AML-193 (cell line): ENCODE results near the gene NOP9.

ENCODE experiments used
- DNase-seq, 2 experiments: peaks; one replicate each; lab custom pipeline; 2025; lab: John Stamatoyannopoulos, UW

NOP9 gene

GRCh38 chr14:24280797-24281460, 18.7 kb upstream of the NOP9 start:
- no peak for DNase-seq

- peak in 1 of 2 experiments; percentile 2 for DNase-seq
These were observed 18.0 kb upstream of the NOP9 start for GRCh38 chr14:24281636-24282035.

GRCh38 chr14:24282736-24283135, 16.9 kb upstream of the NOP9 start:
- DNase-seq: no peak

GRCh38 chr14:24283796-24284460, 15.7 kb upstream of the NOP9 start:
- no peak for DNase-seq

GRCh38 chr14:24284501-24285035, 15.1 kb upstream of the NOP9 start:
- no peak for DNase-seq

- DNase-seq: no peak
These were observed 14.3 kb upstream of the NOP9 start for GRCh38 chr14:24285351-24285750.

GRCh38 chr14:24286996-24287395, 12.7 kb upstream of the NOP9 start:
- DNase-seq: no peak

GRCh38 chr14:24289649-24290280, 9.9 kb upstream of the NOP9 start:
- DNase-seq: no peak

- no peak for DNase-seq
These were observed 8.9 kb upstream of the NOP9 start for GRCh38 chr14:24290746-24291145.

- no peak for DNase-seq
These were observed 8.1 kb upstream of the NOP9 start for GRCh38 chr14:24291446-24292117.

GRCh38 chr14:24292118-24292807, 7.4 kb upstream of the NOP9 start:
- no peak for DNase-seq

- no peak for DNase-seq
These were observed 6.1 kb upstream of the NOP9 start for GRCh38 chr14:24293525-24293924.

- DNase-seq: peak; percentile 59 to 66
These were observed 3.1 kb upstream of the NOP9 start for GRCh38 chr14:24296341-24297157.

GRCh38 chr14:24297190-24297964, 2.3 kb upstream of the NOP9 start:
- peak; percentile 36 to 39 for DNase-seq

- DNase-seq: no peak
These were observed 777 bp upstream of the NOP9 start for GRCh38 chr14:24298892-24299254.

GRCh38 chr14:24300326-24300980, 803 bp downstream of the NOP9 start:
- no peak for DNase-seq

GRCh38 chr14:24304019-24304387, 4.4 kb downstream of the NOP9 start:
- DNase-seq: no peak

- DNase-seq: no peak
These were observed 7.5 kb downstream of the NOP9 start for GRCh38 chr14:24307156-24307574.

GRCh38 chr14:24307575-24308341, 8.1 kb downstream of the NOP9 start, which contains the start of gene CIDEB:
TSS of gene CIDEB (minus strand) at chr14:24307977. CDS start at chr14:24307858, 119 bp downstream.
- DNase-seq: peak; percentile 50 to 51
